HG03442 (cell line): ENCODE results near the gene CLEC9A.

Source experiments
- ATAC-seq: cut with Tn5 transposase; IDR thresholded peaks from one replicate; pipeline ENCODE4 v1.9.1; 2021; ENCODE audit warnings: mild to moderate bottlenecking, moderate library complexity; ENCODE audit not compliant: unreplicated experiment

CLEC9A gene

GRCh38 chr12:10102322-10102721 is 71.8 kb downstream of the CLEC9A start:
- no peak for ATAC-seq

GRCh38 chr12:10110256-10110844 is 79.9 kb downstream of the CLEC9A start:
- ATAC-seq = no peak

GRCh38 chr12:10111451-10111850 is 81.0 kb downstream of the CLEC9A start:
- no peak for ATAC-seq

GRCh38 chr12:10113075-10113474 is 82.6 kb downstream of the CLEC9A start:
- no peak for ATAC-seq

- ATAC-seq = no peak
Observed at GRCh38 chr12:10113920-10114319, 83.4 kb downstream of the CLEC9A start.

- no peak for ATAC-seq
Observed at GRCh38 chr12:10115311-10115710, 84.8 kb downstream of the CLEC9A start.
